Measurements from ENCODE around the gene PARP9.
"Not testable (repeated sequence)": the region's sequence is repeated elsewhere in the genome, so short reads cannot be mapped to it uniquely, and the experiment has no call there.

PARP9 gene

DNA sequence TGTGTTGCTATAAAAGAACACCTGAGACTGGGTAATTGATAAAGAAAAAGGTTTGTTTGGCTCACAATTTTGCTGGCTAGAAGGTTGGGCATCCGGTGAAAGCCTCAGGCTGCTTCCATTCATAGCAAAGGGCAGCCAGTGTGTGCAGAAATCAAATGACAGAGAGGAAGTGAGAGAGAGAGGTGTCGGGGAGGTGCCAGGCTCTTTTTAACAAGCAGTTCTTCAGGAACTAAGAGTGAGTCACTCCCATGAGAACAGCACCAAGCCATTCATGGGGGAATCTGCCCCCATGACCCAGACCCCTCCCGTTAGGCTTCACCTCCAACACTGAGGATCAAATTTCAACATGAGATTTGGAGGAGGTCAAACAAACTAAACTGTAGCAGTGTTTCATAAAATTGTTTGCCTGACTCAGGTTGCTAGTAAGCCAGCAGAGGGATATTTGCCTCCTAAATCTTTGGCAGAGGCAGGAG, 8.9 kb upstream of the PARP9 start:
- DNase-seq: no peak

DNA sequence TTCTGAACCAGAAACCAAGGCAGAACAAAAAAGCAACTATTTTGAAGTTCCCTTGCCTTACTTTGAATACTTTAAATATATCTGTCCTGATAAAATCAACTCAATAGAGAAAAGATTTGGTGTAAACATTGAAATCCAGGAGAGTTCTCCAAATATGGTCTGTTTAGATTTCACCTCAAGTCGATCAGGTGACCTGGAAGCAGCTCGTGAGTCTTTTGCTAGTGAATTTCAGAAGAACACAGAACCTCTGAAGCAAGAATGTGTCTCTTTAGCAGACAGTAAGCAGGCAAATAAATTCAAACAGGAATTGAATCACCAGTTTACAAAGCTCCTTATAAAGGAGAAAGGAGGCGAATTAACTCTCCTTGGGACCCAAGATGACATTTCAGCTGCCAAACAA, 4.7 kb upstream of the PARP9 start:
- DNase-seq: no peak

DNA sequence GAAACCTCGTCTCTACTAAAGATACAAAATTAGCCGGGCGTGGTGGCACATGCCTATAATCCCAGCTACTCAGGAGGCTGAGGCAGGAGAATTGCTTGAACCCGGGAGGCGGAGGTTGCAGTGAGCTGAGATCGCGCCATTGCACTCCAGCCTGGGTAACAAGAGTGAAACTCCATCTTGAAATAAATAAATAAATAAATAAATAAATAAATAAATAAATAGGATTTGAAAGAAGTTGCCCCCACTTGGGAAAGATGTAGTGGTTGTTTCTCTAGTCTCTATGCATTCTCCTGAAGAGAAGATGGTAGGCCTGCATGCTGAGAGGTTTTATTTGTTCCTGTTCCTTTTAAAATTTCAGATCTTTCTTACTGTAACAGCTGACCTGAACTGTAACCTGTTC, 4.0 kb upstream of the PARP9 start:
- not testable (repeated sequence) for DNase-seq

DNA sequence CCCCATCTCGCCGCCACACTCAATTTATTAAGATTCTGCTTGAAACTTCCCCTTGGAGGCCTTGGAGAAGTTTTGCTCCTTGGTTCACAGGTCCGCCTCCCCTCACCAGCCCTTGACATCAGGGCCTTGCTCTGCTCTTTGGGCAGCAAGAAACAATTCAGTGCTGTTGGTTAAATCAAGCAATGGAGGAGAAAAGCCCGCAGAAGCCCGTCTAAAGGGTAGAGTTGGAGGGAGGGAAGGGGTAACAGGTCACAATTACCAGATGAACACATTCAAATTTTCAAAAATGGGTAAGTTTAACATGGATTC, 429 bp downstream of the PARP9 start:
- peak; percentile 34 for DNase-seq

DNA sequence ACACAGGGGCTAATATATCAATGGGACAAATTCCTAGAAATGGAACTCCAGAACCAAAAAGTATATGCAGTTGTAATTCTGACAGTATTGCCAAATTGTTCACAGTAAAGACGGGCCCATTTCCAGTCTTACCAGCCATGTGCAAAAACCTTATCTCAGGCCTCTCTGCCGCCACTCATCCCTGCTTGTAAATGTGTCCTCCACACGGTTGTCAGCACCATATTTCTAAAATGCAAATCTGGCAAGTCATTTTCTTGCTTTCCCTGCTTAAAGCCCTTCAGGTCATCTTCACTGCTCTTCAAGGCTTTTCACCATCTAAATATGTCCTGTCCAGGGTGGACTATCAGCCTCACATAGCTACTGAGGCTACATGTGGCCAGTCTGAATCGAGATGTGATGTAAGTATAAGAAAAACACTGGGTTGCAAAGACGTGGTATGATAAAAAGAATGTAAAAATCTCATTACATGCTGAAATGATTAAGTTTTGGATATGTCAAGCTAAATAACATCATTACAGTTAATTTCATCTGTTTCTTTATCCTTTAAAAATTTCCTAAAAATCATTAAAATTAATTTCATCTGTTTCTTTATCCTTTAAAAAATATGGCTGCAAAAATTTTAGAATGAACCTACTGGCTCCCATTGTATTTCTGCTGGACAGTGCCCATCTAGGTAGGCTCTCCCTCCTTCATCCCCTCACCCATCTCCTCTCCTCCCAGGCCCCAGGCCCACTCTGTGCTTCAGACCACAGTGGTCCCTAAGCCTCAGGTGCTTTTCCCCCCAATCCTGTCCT, 980 bp downstream of the PARP9 start:
- peak; percentile 31 for DNase-seq

DNA sequence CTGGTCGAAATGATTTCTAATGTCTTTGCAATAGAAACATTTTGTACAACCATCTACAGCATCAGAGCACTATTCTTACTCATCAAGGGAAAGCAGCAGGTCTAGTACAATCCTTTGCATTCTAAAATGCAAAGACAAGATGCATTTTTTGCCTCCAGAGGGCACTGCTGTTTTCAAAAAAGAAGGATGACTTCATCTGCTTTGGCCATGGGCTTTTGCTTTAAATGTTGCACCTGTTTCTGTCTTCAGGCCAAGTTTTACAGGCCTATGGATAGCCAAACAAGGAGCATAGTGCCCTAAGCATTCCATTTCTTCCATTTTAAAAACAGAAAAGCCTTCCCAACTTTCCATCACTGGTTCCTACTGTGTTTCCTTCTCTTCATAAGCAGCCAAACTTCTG, 3.4 kb downstream of the PARP9 start:
- DNase-seq: peak; percentile 81

DNA sequence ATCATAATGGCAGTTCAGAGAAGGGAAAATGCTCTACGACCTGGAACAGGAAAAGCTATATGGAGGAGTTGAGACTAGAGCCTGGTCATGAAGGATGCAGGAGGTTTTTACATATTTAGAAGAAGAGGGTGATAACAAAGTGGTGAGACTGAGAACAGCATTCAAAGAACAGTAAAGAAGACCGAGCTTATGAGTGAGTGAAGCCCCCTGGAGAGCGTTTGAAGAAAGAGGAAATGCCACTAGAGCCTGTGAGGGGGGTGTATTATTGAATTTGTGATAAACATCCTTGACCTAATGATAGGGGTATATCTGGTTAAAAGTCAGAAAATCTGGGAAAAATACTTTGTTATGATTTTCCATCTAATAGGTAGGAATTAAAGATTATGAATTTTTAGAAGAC, 4.2 kb downstream of the PARP9 start:
- no peak for DNase-seq

DNA sequence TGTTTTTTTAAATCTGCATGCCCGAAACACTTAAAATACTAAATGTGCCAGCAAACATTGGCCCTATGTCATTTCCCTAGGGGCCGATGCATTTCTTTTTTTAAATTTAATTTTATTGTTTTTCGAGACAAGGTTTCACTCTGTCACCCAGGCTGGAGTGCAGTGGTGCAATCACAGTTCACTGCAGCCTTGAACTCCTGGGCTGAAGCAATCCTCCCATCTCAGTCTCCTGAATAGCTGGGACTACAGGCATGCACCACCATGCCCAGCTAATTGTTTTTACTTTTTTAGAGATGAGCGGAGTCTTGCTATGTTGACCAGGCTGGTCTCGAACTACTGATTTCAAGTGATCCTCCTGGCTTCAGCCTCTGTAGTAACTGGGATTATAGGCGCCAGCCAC, 5.5 kb downstream of the PARP9 start:
- no peak for DNase-seq

DNA sequence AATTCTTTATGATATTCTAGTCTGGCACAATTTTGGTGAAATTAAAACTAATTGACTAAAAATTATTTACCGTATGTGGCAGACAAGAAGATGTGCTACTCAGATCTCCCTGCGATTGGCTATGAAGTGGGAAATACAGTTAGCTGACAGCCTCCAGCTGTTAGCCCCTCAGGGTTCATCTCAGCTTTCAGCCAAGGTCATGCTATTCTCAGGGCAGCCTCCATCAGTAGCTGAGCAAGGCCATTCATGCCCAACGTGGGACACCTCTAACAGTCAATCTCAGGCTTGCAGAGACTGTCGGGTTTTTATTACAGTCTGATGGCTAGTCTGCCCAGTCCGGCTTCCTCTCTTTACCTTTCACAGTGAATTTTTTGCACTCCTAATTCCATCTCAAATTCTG, 6.7 kb downstream of the PARP9 start:
- DNase-seq: no peak

DNA sequence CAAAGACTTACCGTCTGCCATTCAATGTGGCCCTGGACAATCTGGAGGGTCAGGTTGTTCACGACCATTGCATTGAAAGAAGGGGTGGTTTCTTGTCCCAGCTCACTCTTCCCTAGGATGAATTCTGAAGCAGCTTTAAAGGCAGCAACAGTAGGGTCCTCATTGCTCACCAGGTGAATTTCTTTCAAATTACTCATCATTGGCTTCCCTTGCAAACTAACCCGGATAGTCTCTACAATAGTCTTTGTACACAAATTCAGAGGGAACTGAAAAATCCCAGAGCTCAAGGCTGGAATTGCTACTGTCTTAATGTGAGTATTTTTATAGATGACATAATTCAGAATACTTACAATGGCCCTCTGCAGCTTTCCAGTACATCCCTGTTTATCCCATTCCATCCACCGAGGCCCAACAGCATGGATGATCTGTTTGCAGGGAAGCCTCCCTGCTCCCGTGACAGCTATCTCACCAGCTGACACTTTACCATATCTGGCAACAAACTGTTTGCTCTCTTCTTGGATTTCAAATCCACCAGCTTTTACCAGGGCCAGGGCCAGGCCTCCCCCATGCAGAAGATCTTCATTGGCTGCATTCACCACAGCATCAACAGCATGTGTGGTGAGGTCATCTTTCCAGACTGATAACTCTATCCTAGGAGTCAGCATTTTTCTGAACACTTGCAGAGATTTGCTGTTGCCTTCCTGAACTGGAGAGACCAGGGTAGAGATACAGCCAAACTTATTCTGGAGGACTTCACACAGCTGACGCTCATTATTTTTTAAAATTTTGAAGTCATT, 8.6 kb downstream of the PARP9 start:
- no peak for DNase-seq

DNA sequence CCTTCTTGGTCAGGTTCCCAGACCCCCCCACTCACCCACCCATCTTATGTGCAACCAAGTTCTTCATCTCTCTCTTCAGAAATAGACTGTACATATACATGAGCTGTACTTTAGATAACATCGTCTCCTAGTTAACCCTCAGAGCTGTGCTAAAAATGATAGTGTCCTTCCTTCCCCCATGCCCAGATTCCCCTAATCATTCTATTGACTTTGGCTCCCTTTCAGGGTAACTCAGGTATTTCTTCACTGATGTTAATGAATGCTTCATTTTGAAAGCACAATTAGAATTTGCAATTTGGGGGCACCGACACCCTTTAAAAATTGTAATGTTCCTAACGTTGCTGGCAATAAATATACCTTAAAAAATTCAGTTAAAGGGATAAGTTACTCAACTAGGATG, 10.9 kb downstream of the PARP9 start:
- no peak for DNase-seq

DNA sequence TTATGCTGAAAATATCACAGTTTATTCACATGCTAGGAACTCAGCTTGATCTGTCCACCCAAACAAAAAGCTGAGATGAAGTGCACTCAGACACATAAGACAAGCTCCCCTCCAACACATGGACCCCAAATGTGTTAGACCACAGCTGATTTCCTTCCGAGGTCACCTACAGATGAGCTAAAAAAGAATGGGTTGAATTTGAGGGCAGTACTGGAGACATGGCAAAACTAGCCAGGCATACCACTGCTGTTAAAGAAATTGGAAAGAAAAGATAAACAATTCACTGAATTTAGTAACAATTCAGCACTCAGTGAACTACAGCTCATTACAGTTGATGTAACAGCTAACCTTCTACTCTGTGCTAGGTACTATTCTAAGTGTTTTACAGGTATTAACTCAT, 15.5 kb downstream of the PARP9 start:
- no peak for DNase-seq

DNA sequence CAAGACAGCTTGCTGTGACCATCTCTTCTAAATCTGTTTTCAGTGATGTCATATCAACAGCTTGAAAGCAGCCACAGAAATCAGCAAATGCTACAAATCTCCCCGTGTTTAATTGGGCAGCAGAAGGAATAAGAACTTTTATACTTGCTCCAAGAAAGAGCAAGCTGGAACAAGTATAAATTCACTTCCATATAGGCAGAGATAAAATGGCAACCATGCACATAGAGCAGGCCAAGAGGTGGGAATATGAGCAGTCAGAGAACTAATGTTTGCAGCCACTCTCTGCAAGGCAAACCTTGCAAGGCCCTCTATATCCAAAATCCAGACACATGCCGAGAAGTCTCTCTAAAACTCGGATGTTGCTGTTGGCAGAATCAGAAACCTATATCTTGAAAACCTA, 16.0 kb downstream of the PARP9 start:
- no peak for DNase-seq

DNA sequence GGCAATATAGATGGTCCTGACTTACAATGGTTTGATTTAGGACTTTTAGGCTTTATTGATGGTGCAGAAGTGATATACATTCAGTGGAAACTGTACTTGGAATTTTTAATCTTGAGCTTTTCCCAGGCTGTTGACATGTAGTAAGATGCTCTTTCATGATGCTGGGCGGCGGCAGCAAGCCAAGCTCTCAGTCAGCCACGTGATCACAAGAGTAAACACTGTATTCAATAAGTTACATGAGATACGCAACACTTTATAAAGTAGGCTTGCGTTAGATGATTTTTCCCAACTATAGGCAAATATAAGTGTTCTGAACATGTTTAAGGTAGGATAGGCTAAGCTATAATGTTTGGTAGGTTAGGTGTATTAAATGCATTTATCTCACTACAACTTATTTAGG, 17.9 kb downstream of the PARP9 start:
- DNase-seq: no peak

DNA sequence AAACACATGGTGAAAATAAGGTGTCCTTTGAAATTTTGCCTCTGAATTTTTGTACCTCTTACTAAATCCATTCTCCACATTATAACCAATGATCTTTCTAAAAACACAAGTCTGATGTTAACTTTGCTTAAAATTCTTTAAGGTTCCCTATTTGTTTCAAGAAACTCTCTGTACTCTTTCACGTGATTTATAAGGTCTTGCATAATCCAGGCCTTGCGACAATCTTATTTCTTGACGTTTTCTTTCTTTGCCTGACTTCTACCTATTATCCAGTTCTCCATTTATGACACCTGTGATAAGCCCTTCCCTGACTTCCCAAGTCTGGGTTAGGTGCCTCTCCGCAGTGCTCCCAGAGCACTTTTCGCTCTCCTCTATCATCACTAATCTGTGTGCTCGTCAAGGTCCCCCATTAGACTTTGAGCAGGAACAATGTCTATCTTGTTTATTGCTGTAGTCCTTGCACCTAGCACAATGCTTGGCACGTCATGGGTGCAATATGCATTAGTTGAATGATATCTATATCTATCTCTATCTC, 25.1 kb downstream of the PARP9 start:
- no peak for DNase-seq

DNA sequence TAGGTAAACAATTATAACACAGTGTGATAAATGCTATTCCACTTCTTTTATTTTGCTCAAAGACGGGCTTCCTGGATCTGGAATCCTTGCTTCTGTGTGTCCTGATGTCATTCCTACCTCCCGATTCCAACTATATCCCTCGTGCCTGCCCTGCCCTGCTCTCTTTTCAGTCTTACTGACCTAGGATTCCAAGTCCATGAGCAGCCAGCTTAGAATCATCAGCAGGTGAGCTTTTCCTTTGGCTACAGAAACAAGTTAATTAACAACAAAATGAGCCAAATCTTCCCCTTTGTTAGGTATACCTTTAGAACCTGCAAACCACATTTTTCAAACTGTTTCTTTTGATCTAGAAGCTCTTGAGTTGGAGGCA, 27.5 kb downstream of the PARP9 start:
- no peak for DNase-seq

DNA sequence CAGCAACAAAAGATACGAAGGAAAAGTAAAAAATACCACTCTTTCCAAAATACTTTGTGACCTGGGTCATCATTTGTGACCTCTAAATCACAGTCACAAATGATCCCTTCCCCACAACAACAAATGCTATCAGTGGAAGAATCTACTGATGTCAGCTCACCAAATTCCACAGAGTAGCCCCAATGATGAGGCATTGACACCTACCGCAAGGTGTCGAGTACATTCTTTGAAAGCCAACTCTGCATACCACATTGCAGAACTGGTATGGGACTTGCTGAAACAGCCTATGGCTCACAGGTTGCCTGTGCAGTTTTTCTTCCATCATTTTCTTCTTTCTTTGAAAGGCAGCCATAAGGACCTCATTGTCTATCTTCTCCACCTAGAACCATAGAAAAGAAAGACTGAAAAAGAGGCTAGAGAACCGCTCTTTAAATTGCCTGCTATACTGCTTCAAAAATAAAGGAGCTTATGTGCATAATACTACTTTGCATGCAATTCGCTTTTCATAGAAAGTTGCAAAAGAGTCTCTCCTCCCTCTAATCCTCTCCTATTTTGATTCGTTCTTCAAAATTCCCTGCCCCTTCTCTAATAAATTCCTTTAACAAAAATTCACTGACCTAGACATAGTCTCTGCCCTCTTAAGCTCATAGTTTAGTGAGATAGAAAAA, 28.0 kb downstream of the PARP9 start:
- DNase-seq: no peak

DNA sequence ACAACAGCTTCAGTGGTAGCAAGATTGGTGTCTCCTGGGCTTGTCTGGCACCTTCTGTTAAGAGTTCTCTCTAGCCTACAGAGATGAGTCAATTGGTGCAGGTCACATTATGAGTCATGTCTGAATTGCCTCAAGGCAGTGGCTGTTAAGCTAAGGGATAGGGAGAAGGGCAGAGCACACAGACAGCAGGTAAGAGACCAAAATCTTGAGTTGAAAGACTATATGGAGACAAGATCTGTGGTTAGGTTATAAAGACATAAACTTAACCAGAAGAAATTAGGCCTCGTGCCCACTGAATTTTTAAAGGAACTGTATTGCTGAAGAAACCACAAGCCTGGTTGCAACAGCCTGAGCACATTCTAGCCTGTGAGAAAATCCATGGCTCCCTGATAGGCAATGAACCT, 30.2 kb downstream of the PARP9 start:
- DNase-seq: peak; percentile 22

DNA sequence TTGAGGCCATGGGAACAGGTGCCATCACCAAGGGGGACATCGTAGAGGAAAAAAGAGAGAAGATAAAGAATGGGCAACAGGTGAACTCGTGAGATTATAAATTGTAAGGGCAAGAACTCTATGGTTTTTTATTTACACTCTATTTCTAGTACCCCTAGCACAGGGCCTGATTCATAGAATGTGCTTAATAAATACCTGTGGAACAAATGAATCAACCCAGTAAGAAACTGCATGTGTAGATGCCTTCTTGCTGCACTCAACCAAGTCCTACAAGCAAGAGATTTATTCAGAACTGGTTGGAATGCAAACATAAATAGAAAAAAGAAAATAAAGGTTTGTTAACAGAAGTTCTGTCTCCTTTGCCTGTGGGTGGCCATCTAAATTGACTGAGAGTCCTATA, 30.6 kb downstream of the PARP9 start:
- DNase-seq: no peak

DNA sequence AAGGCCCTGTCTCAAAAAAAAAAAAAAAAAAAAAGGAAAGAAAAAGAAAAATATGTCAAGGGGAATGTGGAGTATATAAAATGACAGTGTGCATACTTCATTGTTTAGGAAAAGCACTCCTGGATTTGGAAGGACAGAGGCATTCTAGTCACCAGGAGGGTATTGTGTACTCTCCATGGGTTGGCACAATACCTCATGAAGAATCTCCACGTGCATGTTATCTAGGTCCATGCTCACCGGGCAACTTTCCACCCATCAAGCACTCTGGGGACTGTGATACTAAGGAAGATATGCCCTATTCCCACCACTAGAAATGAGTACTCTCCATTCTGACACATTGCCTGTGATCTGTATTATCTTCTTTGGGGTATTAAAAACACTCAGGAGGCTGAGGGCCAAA, 33.9 kb downstream of the PARP9 start:
- DNase-seq: no peak

DNA sequence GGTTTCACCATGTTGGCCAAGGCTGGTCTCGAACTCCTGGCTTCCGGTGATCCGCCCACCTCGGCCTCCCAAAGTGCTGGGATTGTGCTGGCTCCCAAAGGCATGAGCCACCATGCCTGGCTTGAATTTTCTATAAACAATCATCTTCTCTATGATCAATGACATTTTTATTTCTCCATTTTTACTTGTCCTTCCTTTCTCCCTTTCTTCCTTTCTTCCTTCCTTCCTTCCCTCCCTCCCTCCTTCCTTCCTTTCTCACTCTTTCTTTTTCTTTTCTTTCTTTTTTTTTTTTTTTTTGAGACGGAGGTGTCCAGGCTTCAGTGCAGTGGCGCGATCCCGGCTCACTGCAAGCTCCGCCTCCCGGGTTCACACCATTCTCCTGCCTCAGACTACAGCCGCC, 40.8 kb downstream of the PARP9 start:
- DNase-seq: no peak

DNA sequence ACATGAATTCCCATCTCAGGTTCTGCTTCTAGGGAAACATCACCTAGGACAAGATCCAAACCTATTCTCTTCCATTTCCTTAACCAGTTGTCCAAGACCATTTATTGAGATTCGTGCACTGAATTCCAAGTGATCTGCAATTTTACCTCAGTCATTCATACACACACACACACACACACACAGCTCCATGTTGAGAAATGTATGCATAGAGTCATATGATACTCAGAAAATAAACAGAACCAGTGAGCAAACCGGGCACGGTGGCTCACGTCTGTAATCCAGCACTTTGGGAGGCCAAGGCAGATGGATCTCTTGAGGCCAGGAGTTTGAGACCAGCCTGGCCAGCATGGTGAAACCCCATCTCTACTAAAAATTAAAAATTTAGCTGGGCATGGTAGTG, 43.2 kb downstream of the PARP9 start:
- no peak for DNase-seq

DNA sequence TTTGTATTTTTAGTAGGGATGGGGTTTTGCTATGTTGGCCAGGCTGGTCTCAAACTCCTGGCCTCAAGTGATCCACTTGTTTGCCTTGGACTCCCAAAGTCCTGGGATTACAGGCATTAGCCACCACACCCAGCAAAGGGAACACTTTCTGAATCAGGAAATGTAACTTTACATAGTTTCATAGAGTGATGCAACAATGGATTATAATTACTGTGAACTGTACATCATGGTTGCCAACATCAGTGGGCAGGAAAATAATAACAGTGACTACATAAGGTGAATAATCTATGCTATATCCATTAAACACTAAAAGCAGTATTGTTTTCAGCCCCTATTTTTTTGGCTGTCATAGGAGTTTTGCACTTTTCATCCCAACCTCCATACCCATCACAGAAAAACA, 44.4 kb downstream of the PARP9 start:
- DNase-seq: no peak

DNA sequence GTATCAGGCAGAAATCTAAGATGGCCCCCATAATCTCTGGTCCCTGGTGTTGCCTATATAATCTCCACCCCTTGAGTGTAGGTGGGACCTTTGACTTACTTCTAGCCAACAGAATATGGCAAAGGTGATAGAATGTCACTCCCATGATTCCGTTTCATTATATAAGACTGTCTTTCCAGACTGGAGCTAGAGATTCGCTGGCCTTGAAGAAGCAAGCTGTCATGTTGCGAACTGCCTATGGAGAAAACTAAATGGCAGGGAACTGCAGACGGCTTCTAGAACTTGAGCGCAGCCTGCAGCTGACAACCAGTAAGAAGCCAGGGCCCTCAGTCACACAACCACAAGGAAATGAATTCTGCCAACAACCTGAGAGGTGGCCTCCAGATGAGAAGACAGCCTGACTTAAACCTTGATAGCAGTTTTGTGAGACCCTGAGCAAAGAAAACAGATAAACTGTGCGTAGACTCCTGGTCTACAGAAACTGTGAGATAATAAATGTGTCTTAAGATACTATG, 47.2 kb downstream of the PARP9 start:
- DNase-seq: peak; percentile 52
